HCT116 (cell line): ENCODE results near the gene RNPEPL1.
"Not testable (repeated sequence)": the region's sequence is repeated elsewhere in the genome, so short reads cannot be mapped to it uniquely, and the experiment has no call there.

Experiments used
- CTCF ChIP-seq, 3 experiments: fragments of 200-600 bp in 1 of 3; sonication (generic) in 1 of 3; IDR thresholded peaks in 2 of 3; conservative IDR thresholded peaks in 1 of 3; 2 replicates each; pipeline ENCODE4 v1.5.1; 2012 to 2017; ENCODE audit warnings: low read depth in 2 of 3, low read length in 2 of 3, antibody characterized with exemption in 1 of 3, borderline replicate concordance in 1 of 3, control low read depth in 1 of 3, mild to moderate bottlenecking in 1 of 3, mixed read lengths in 1 of 3, mixed run types in 1 of 3, moderate library complexity in 1 of 3; ENCODE audit not compliant: insufficient read depth in 1 of 3
- MAX ChIP-seq: IDR thresholded peaks from 2 replicates; pipeline ENCODE4 v1.6.1; 2012
- POLR2A ChIP-seq: IDR thresholded peaks from 2 replicates; pipeline ENCODE4 v1.7.0; 2011; ENCODE audit warnings: borderline replicate concordance; ENCODE audit not compliant: insufficient read depth, insufficient read length; ENCODE audit errors: extremely low read depth
- POLR2AphosphoS5 ChIP-seq: IDR thresholded peaks from 2 replicates; pipeline ENCODE4 v1.6.1; 2011; ENCODE audit warnings: mild to moderate bottlenecking, low read depth, low read length, moderate library complexity

DNA sequence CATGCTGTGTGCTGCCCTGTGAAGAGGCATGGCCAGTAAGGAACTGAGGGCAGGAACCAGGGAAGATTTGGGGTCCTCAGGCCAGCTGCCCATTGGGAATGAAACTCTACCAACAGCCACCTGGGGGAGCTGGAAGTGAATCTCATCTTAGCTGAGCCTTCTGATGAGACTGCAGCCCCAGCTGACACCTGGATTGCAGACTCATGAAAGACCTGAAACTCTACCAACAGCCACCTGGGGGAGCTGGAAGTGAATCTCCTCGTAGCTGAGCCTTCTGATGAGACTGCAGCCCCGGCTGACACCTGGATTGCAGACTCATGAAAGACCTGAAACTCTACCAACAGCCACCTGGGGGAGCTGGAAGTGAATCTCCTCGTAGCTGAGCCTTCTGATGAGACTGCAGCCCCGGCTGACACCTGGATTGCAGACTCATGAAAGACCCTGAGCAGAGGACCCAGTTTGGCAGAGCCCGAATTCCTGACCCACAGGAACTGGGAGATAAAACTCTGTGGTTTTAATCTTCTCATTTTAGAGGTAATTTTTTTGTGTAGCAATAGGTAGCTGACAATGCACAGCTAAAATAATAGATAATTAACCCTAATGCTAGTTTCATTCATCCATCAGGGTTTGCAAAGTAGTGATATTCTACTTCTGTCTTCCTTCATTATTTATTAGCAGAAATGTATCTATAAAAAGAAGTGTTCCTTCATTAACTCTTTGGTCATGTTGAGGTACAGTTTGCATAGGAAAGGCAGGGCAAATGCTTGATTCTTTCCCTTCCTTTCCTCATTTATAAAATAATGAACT is 48.8 kb downstream of the RNPEPL1 start:
- TF ChIP-seq CTCF (IDR thresholded peaks at IDR 0.05 in 2 of 3, conservative IDR thresholded peaks at IDR 0.05 in 1 of 3; ENCODE audit: borderline replicate concordance in 1 of 3, insufficient read depth in 1 of 3, low read depth in 2 of 3, low read length in 2 of 3): peak; percentile 15 to 46 (median 38); a peak in 5 of 6 replicates
- TF ChIP-seq MAX, POLR2AphosphoS5, POLR2A: not testable (repeated sequence)
